ENCODE measurements around the gene MUCL3. TPM values are rescaled to one million over a fixed set of nuclear protein-coding genes. Genes with fewer than 3 reads are reported as not detected.
"Not testable (repeated sequence)": the region's sequence is repeated elsewhere in the genome, so short reads cannot be mapped to it uniquely, and the experiment has no call there.

The MUCL3 gene
- total RNA-seq, 1 experiment from 2014 or later: not detected

DNA sequence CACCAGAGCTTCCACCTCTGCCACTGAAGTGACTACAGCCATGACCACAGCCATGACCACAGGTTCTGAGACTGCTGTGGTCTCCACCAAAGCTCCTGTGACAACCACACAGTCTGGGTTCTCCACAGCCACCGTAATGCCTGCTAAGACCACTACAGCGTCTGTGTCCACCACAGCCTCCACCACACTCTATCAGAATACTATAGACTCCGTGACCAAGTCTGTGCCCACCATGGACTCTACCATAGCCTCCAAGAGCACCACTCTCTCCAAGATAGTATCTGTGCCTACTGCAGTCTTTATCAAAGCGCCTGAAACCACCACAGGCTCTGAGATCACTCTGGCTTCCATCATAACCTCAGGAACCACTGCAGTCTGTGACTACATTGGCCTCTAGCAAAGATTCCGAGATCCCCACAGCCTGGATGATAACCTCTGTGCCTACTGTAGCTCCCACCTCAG, 24.4 kb downstream of the MUCL3 start:
- CTCF ChIA-PET: no interaction called here
- no peak overlapping the region for H3K27ac Mint-ChIP-seq (ENCODE audit: unreplicated experiment)
- H3K36me3 Mint-ChIP-seq (ENCODE audit: insufficient read depth, unreplicated experiment): no peaks in the 10 kb centered on the region
- H3K9me3 Mint-ChIP-seq (ENCODE audit: unreplicated experiment): no peaks in the 10 kb centered on the region
- intact Hi-C loops (cut with micrococcal nuclease; ENCODE audit: unreplicated experiment): no loop called here
- Histone ChIP-seq H3K27me3 (replicated peaks; ENCODE audit: control insufficient read depth, insufficient read depth, low read length) (no peaks in the 10 kb centered on the region), H3K4me3 (ENCODE audit: low read depth, low read length) (no peak overlapping the region), H3K36me3 (ENCODE audit: control insufficient read depth, insufficient read depth, low read length) (no peaks in the 10 kb centered on the region), H3K4me1 (no peaks in the 10 kb centered on the region), H3K9me3 (no peaks in the 10 kb centered on the region)
- no TSS peak for BruUV-seq (replicated peaks)
- no peak for DNase-seq
- peaks cover 4% of the 10 kb centered on the region for H3K27me3 Mint-ChIP-seq (ENCODE audit: insufficient read depth, unreplicated experiment)
- H3K4me1 Mint-ChIP-seq (ENCODE audit: low read depth, unreplicated experiment): peaks cover 6% of the 10 kb centered on the region
- H3K4me3 Mint-ChIP-seq (ENCODE audit: unreplicated experiment): no peak overlapping the region
- TF ChIP-seq, protein P1, sequence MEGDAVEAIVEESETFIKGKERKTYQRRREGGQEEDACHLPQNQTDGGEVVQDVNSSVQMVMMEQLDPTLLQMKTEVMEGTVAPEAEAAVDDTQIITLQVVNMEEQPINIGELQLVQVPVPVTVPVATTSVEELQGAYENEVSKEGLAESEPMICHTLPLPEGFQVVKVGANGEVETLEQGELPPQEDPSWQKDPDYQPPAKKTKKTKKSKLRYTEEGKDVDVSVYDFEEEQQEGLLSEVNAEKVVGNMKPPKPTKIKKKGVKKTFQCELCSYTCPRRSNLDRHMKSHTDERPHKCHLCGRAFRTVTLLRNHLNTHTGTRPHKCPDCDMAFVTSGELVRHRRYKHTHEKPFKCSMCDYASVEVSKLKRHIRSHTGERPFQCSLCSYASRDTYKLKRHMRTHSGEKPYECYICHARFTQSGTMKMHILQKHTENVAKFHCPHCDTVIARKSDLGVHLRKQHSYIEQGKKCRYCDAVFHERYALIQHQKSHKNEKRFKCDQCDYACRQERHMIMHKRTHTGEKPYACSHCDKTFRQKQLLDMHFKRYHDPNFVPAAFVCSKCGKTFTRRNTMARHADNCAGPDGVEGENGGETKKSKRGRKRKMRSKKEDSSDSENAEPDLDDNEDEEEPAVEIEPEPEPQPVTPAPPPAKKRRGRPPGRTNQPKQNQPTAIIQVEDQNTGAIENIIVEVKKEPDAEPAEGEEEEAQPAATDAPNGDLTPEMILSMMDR (IDR thresholded peaks at IDR 0.05; ENCODE audit: insufficient read depth in 1 of 2, low read depth in 1 of 2, low read length in 1 of 2, severe bottlenecking in 1 of 2, unreplicated experiment in 1 of 2): no peak
- POLR2A ChIA-PET: no interaction called here

DNA sequence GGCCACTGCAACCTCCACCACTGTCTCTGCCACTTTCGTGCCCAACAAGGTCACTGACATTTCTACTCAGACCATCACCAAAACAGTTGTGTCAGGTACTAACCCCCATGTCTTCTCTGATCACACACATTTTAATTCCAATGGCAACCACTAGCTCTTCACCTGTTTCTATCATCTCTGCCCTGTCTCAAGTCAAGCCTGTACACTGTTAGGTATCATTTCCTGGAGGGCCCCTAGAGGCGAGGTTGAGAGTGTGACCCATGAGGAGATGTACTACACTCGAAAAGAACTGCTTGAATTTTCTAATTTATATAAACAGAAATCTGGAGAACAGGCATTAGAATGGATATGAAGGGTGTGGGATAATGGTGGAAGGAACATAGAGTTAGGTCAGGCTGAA, 25.4 kb downstream of the MUCL3 start:
- Mint-ChIP-seq H3K36me3 (ENCODE audit: insufficient read depth, unreplicated experiment) (no peaks in the 10 kb centered on the region), H3K27me3 (ENCODE audit: insufficient read depth, unreplicated experiment) (peaks cover 4% of the 10 kb centered on the region), H3K27ac (ENCODE audit: unreplicated experiment) (no peak overlapping the region), H3K9me3 (ENCODE audit: unreplicated experiment) (no peaks in the 10 kb centered on the region), H3K4me3 (ENCODE audit: unreplicated experiment) (no peak overlapping the region), H3K4me1 (ENCODE audit: low read depth, unreplicated experiment) (peaks cover 3% of the 10 kb centered on the region)
- BruUV-seq (replicated peaks): no TSS peak
- H3K9me3 ChIP-seq: no peaks in the 10 kb centered on the region
- no peak overlapping the region for H3K4me3 ChIP-seq (ENCODE audit: low read depth, low read length)
- TF ChIP-seq, protein P1 (IDR thresholded peaks at IDR 0.05; ENCODE audit: insufficient read depth in 1 of 2, low read depth in 1 of 2, low read length in 1 of 2, severe bottlenecking in 1 of 2, unreplicated experiment in 1 of 2): no peak
- POLR2A ChIA-PET: no interaction called here
- no peak for DNase-seq
- CTCF ChIA-PET: no interaction called here
- intact Hi-C loops (cut with micrococcal nuclease; ENCODE audit: unreplicated experiment): no loop called here
- no peaks in the 10 kb centered on the region for H3K4me1 ChIP-seq
- no peaks in the 10 kb centered on the region for H3K36me3 ChIP-seq (ENCODE audit: control insufficient read depth, insufficient read depth, low read length)
- no peaks in the 10 kb centered on the region for H3K27me3 ChIP-seq (replicated peaks; ENCODE audit: control insufficient read depth, insufficient read depth, low read length)

DNA sequence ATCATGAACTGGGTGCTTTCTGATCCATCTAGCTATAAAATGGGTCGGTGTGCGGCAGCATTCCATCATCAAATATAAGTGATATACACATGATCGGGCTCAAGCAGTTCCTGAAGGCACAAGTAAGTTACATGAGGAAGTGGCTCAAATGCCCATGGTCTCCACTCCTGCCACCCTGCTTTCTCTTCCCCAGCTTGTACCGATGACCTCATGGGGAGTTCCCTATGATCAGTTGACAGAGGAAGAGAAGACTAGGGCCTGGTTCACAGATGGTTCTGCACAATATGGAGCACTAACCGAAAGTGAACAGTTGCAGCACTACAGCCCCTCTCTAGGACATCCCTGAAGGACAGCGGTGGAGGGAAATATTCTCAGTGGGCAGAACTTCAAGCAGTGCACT, 28.4 kb downstream of the MUCL3 start:
- DNase-seq; intact Hi-C loops (cut with micrococcal nuclease; ENCODE audit: unreplicated experiment); H3K4me3 Mint-ChIP-seq (ENCODE audit: unreplicated experiment); H3K36me3 Mint-ChIP-seq (ENCODE audit: insufficient read depth, unreplicated experiment); H3K9me3 Mint-ChIP-seq (ENCODE audit: unreplicated experiment); H3K27ac Mint-ChIP-seq (ENCODE audit: unreplicated experiment); CTCF ChIA-PET; BruUV-seq (replicated peaks); H3K9me3 ChIP-seq; POLR2A ChIA-PET; H3K36me3 ChIP-seq (ENCODE audit: control insufficient read depth, insufficient read depth, low read length); H3K27me3 Mint-ChIP-seq (ENCODE audit: insufficient read depth, unreplicated experiment); H3K4me3 ChIP-seq (ENCODE audit: low read depth, low read length); H3K27me3 ChIP-seq (replicated peaks; ENCODE audit: control insufficient read depth, insufficient read depth, low read length); H3K4me1 Mint-ChIP-seq (ENCODE audit: low read depth, unreplicated experiment); H3K4me1 ChIP-seq: not testable (repeated sequence)

DNA sequence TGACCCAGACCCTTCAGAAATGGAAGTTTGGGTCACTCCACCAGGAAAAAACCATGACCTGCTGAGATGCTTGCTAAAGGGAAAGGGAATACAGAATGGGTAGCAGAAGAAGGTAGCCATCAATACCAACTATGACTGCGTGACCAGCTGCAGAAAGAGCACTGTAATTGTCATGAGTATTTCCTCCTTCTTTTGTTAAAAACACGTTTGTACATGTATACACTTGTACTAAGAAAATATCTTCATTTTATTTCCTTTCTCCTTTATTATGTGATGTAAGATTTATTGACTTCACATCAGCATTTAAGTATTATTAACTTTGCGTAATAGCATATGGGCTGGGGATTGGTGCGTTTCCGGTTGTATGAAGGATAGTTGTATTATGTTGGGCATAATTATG, 30.2 kb downstream of the MUCL3 start:
- Histone ChIP-seq H3K27me3 (replicated peaks; ENCODE audit: control insufficient read depth, insufficient read depth, low read length) (no peaks in the 10 kb centered on the region), H3K4me3 (ENCODE audit: low read depth, low read length) (no peak overlapping the region), H3K4me1 (no peaks in the 10 kb centered on the region), H3K36me3 (ENCODE audit: control insufficient read depth, insufficient read depth, low read length) (no peaks in the 10 kb centered on the region), H3K9me3 (no peaks in the 10 kb centered on the region)
- peaks cover 4% of the 10 kb centered on the region for H3K27me3 Mint-ChIP-seq (ENCODE audit: insufficient read depth, unreplicated experiment)
- H3K4me1 Mint-ChIP-seq (ENCODE audit: low read depth, unreplicated experiment): no peaks in the 10 kb centered on the region
- ChIA-PET POLR2A (no interaction called here), CTCF (no interaction called here)
- no peaks in the 10 kb centered on the region for H3K36me3 Mint-ChIP-seq (ENCODE audit: insufficient read depth, unreplicated experiment)
- H3K9me3 Mint-ChIP-seq (ENCODE audit: unreplicated experiment): no peaks in the 10 kb centered on the region
- no peak for DNase-seq
- no TSS peak for BruUV-seq (replicated peaks)
- intact Hi-C loops (cut with micrococcal nuclease; ENCODE audit: unreplicated experiment): no loop called here
- no peak overlapping the region for H3K27ac Mint-ChIP-seq (ENCODE audit: unreplicated experiment)
- TF ChIP-seq, protein P1 (IDR thresholded peaks at IDR 0.05; ENCODE audit: insufficient read depth in 1 of 2, low read depth in 1 of 2, low read length in 1 of 2, severe bottlenecking in 1 of 2, unreplicated experiment in 1 of 2): no peak
- no peak overlapping the region for H3K4me3 Mint-ChIP-seq (ENCODE audit: unreplicated experiment)

Data from Caco-2 (cell line).